Subcutaneous abdominal adipose tissue (tissue), 5 donors: ENCODE measurements around the gene DIDO1.

Experiments used
- H3K27ac ChIP-seq: one replicate; pipeline ENCODE4 v1.7.0; 2013; ENCODE audit warnings: low read depth, mild to moderate bottlenecking, inconsistent platforms, low read length, moderate library complexity
- H3K27me3 ChIP-seq, 5 donors: one replicate each; pipeline ENCODE4 v1.7.0; 2013; ENCODE audit warnings: low read length in 5 of 5, inconsistent platforms in 1 of 5; ENCODE audit not compliant: control insufficient read depth in 5 of 5, insufficient read depth in 4 of 5
- H3K36me3 ChIP-seq, 5 donors: one replicate each; pipeline ENCODE4 v1.7.0; 2013; ENCODE audit warnings: low read length in 5 of 5; ENCODE audit not compliant: control insufficient read depth in 5 of 5, insufficient read depth in 5 of 5
- H3K4me1 ChIP-seq, 5 donors: one replicate each; pipeline ENCODE4 v1.7.0; 2013; ENCODE audit warnings: low read length in 5 of 5, mild to moderate bottlenecking in 3 of 5, moderate library complexity in 1 of 5; ENCODE audit not compliant: control insufficient read depth in 5 of 5, insufficient read depth in 5 of 5
- H3K4me3 ChIP-seq, 5 donors: one replicate each; pipeline ENCODE4 v1.7.0; 2013; ENCODE audit warnings: low read length in 5 of 5, low read depth in 1 of 5
- H3K9ac ChIP-seq, 5 donors: one replicate each; pipeline ENCODE4 v1.7.0; 2013; ENCODE audit warnings: low read length in 5 of 5, mild to moderate bottlenecking in 4 of 5, moderate library complexity in 3 of 5
- H3K9me3 ChIP-seq, 5 donors: one replicate each; pipeline ENCODE4 v1.7.0; 2013; ENCODE audit warnings: low read length in 5 of 5; ENCODE audit not compliant: control insufficient read depth in 5 of 5
- donor health status: healthy.
- donor health status: healthy.
- donor health status: healthy.
- donor health status: healthy.
- donor health status: healthy.

DIDO1 gene

GRCh38 chr20:62941792-62942191 lies 15.5 kb upstream of the DIDO1 start:
- Histone ChIP-seq H3K9me3 (no peaks in the 10 kb centered on the region), H3K27me3 (no peaks in the 10 kb centered on the region), H3K4me3 (no peak overlapping the region), H3K9ac (no peak overlapping the region), H3K36me3 (peaks cover 11 to 61% (median 48%) of the 10 kb centered on the region in 5 donors), H3K4me1 (peaks cover 3 to 28% (median 23%) of the 10 kb centered on the region in 5 donors), H3K27ac (no peak overlapping the region)

GRCh38 chr20:62940875-62941274 lies 14.6 kb upstream of the DIDO1 start:
- Histone ChIP-seq H3K4me3 (no peak overlapping the region), H3K36me3 (peaks cover 8 to 52% (median 39%) of the 10 kb centered on the region in 5 donors), H3K9ac (peak overlapping the region in 1 of 5 donors; percentile 13), H3K27me3 (no peaks in the 10 kb centered on the region), H3K4me1 (peaks cover 5 to 37% (median 32%) of the 10 kb centered on the region in 5 donors), H3K9me3 (no peaks in the 10 kb centered on the region), H3K27ac (no peak overlapping the region)

DNA sequence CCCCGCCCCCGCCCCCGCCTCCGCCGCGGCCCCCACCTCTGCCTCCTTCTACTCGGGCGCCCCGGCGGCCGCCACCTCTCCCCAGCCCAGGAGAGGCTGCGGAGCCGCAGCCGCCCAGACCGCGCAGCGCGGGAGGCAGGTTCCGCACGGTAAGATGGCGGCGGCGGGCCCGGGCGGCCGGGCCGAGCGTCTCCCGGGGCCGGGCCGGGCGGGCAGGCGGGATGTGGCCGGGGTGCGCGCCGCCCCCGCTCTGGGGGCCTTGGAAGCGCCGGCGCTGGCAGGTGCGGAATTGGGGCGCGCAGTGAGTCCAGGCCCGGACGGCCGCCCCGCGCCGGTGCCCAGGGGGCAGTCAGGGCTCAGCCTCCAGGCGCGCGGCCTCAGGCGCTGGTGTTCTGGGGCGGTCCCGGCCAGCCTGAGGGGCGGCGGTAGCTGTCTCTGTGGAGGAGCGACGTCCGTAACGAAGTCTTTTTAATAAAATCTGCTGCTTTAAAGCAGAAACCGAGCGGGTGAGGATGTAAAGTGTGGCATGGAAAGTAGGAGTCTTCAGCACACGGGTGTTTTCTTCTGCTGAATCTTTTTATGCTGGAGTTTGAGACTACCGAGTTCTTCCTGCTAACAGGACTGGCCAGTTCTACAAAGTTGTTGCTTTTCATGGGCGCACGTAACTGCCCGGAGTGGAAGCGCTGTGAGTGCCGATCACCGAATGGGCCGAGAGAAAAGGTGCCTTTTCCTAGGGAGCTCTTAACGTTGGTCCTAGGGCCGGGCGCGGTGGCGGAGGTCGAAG lies 12.0 kb upstream of the DIDO1 start, which contains the start of gene GID8:
Gene GID8, plus strand, starts transcription at position 43 of the 784 bp plus-strand sequence. CDS start 3,356 bp downstream, outside the sequence.
- Histone ChIP-seq H3K27ac (peak within 1 kb of the TSS; percentile 89), H3K36me3 (peaks cover 5 to 39% (median 17%) of the 10 kb centered on the region in 5 donors), H3K4me3 (peak within 1 kb of the TSS; percentile 77 to 96 (median 94)), H3K9me3 (no peaks in the 10 kb centered on the region), H3K9ac (peak within 1 kb of the TSS; percentile 84 to 97 (median 92)), H3K27me3 (no peaks in the 10 kb centered on the region), H3K4me1 (peaks cover 9 to 47% (median 40%) of the 10 kb centered on the region in 5 donors)

DNA sequence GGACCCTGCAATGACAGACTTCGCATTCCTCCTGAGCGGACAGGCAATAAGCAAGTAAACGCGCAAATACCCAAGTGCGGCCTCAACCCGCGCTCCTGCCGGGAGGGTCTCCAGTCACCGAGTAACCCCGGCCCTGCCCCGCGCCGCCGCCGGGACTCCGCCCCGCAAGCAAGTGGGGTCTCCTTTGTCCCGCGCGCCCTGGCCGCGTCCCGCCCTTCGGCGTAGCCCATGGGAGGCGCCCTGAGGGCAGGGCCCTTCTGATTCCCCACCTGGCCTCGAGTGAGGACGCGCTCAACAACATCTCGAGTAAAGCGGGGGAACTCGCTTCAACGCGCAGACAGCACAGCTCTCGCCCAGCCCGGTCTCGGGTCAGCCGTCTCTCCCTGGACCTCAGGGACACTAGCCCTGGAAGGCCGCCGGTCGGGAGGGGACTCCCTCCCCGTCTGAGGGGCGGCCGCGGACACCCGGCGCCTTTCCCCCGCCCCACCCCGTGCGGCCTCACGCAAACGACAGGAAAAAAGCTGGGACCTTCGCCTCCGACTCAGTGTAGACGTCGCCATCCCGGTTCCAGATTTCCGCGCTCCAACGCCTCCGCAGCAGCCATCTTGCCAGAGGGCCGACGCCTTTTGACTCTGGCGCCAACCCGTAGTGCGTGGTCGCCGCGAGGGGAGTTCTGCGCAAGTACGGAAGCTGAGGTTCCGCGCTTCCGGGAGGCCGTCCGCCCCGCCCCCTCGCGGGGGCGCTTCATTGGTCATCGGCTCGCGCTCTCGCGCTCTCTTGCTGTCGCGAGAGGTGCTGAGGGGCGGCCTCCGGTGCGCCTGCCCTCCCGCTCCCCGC lies 11.2 kb upstream of the DIDO1 start:
- Histone ChIP-seq H3K27ac (peak overlapping the region; percentile 89), H3K9ac (peak overlapping the region; percentile 81 to 97 (median 92)), H3K36me3 (peaks cover 2 to 31% (median 10%) of the 10 kb centered on the region in 5 donors), H3K27me3 (no peaks in the 10 kb centered on the region), H3K4me3 (peak overlapping the region; percentile 76 to 96 (median 94)), H3K9me3 (no peaks in the 10 kb centered on the region), H3K4me1 (peaks cover 9 to 47% (median 40%) of the 10 kb centered on the region in 5 donors)

GRCh38 chr20:62935968-62936585 lies 9.8 kb upstream of the DIDO1 start:
- H3K4me3 ChIP-seq = peak overlapping the region in 2 of 5 donors; percentile 1 to 96
- no peak overlapping the region for H3K27ac ChIP-seq
- peaks cover 2 to 18% (median 3%) of the 10 kb centered on the region in 5 donors for H3K36me3 ChIP-seq
- peaks cover 9 to 45% (median 40%) of the 10 kb centered on the region in 5 donors for H3K4me1 ChIP-seq
- no peaks in the 10 kb centered on the region for H3K27me3 ChIP-seq
- H3K9me3 ChIP-seq = no peaks in the 10 kb centered on the region
- peak overlapping the region in 2 of 5 donors; percentile 5 to 36 for H3K9ac ChIP-seq

DNA sequence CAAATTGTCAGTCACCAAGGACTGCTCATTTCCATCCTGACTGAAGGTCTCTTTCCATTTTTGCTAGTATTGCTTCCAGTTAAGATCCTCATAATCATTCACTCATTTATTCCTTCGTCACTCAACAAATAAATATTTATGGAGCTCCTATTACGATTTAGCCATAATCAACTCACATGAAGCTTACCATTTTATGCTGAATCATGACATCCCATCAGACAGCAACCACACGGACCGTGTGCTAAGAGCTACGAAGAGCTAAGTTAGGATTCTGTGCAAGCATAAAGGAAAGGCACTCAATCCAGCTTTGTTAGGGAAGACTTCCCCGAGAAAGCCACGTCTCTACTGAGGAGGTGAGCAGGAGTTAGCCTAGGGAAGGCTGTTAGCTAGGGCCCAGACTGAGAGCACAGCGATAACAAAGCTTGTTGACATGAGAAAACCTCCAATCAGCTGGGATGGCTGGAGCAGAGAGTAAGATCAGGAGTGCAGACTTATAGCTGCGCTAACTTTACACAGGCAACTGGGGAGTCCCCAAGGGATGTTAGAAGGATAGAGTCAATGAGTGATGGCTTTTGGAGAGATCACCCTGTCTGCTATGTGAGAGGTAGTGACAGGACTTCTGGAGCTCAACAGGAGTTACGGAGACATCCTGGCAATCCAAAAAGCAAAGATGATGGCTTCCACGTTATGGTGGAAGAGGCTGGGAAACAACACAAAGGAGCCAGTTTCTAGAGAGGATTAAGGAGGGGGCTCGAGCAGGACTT lies 9.1 kb upstream of the DIDO1 start:
- peaks cover 9 to 44% (median 40%) of the 10 kb centered on the region in 5 donors for H3K4me1 ChIP-seq
- peak overlapping the region in 1 of 5 donors; percentile 1 for H3K4me3 ChIP-seq
- H3K9me3 ChIP-seq = no peaks in the 10 kb centered on the region
- peaks cover 0 to 15% (median 3%) of the 10 kb centered on the region in 5 donors for H3K36me3 ChIP-seq
- H3K27ac ChIP-seq = no peak overlapping the region
- no peaks in the 10 kb centered on the region for H3K27me3 ChIP-seq
- peak overlapping the region in 1 of 5 donors; percentile 36 for H3K9ac ChIP-seq

DNA sequence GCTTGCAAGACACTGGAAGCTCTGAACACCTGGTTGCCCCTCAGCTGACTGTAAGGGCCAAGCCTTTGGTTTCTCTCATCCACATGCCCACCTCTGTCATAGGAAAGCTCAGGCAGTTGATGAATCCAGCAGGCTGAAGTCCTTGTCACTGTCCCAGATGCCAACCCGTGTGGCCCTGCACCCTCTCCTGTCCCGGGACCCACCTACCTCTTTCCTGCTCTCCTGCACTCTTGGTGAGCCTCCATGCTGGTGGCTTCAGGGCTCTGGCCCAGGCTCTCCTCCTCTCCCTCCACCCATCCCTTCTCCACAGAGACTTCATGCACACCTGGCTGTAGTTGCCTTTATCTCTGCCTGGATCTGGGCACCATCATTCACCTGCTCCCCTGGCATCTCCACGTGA lies 7.7 kb upstream of the DIDO1 start:
- peaks cover 0 to 15% (median 3%) of the 10 kb centered on the region in 5 donors for H3K36me3 ChIP-seq
- peaks cover 7 to 43% (median 34%) of the 10 kb centered on the region in 5 donors for H3K4me1 ChIP-seq
- H3K27ac ChIP-seq = no peak overlapping the region
- peak overlapping the region in 1 of 5 donors; percentile 19 for H3K9ac ChIP-seq
- H3K9me3 ChIP-seq = no peaks in the 10 kb centered on the region
- no peak overlapping the region for H3K4me3 ChIP-seq
- no peaks in the 10 kb centered on the region for H3K27me3 ChIP-seq

DNA sequence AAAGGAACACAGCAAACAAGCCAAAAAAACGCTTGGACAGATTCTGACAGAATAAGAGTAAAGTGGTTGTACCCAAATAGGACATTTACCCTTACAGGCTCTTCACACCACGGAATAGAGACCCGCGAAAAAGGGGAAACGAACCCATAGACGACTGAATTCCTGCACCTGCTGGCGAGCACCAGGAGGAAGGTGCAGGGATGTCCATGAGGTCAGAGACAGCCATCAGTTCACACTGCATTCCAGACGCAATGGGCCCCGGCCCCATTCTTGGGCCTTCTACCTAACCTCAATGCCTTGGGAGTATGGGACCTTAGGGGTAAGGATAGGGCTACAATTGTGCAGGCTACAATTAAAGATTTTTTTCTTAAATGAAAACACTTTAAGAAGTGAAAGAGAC lies 5.2 kb upstream of the DIDO1 start:
- Histone ChIP-seq H3K9ac (no peak overlapping the region), H3K36me3 (peaks cover 0 to 15% (median 3%) of the 10 kb centered on the region in 5 donors), H3K9me3 (no peaks in the 10 kb centered on the region), H3K27me3 (no peaks in the 10 kb centered on the region), H3K27ac (no peak overlapping the region), H3K4me3 (no peak overlapping the region), H3K4me1 (peaks cover 7 to 53% (median 43%) of the 10 kb centered on the region in 5 donors)

DNA sequence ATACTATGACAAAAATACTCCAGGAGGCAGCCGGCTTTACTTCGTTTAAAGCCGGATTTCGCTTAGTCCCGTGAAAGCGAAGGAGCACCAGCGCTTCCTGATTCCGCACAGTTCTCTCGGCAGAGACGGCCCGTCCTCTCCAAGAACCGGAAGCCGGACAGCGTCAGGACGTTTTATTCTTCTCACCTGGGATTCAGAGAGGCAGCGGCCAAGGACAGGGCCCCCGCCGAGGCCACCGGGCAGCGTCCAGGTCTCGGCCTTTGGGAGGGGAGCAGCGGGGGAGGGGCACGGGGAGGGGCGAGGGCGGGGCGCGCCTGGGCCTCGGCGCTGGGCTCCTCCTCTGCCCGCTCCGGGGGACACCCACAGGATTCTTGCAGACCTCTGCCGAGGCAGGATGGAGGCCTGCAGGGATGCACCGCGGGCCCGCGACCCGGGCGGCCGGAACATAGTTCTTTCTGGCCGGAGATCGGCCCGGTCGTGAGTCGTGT lies 2.8 kb upstream of the DIDO1 start:
- H3K4me1 ChIP-seq = peaks cover 9 to 50% (median 43%) of the 10 kb centered on the region in 5 donors
- H3K9me3 ChIP-seq = no peaks in the 10 kb centered on the region
- H3K4me3 ChIP-seq = peak overlapping the region; percentile 65 to 77 (median 71)
- H3K36me3 ChIP-seq = peaks cover 0 to 4% (median 2%) of the 10 kb centered on the region in 5 donors
- H3K27me3 ChIP-seq = no peaks in the 10 kb centered on the region
- H3K27ac ChIP-seq = peak overlapping the region; percentile 78
- peak overlapping the region; percentile 44 to 89 (median 82) for H3K9ac ChIP-seq
